Mucosa of gallbladder (tissue), 1 donor: Measurements from ENCODE around the gene PTPRN2. TPM values are rescaled to one million over a fixed set of nuclear protein-coding genes. Genes with fewer than 3 reads are reported as not detected.

ENCODE experiments used
- DNase-seq: peaks from one replicate; pipeline ENCODE4 v3.0.0-alpha.2; 2020; ENCODE audit warnings: low spot score
- total RNA-seq: library from RNA; stranded (reverse); gene quantifications from one replicate; pipeline ENCODE4 v1.2.1, GENCODE V29; 2021
- donor health status: DM: no; HTN: no; CAD: no.

The PTPRN2 gene
- total RNA-seq, 1 donor from 2014 or later = 11.9 TPM

GRCh38 chr7:158001003-158001402, 586.6 kb downstream of the PTPRN2 start:
- no peak for DNase-seq

- DNase-seq = no peak
These were observed 587.5 kb downstream of the PTPRN2 start for GRCh38 chr7:158000160-158000559.

- no peak for DNase-seq
These were observed 588.6 kb downstream of the PTPRN2 start for GRCh38 chr7:157998884-157999552.

- no peak for DNase-seq
These were observed 590.2 kb downstream of the PTPRN2 start for GRCh38 chr7:157997471-157997870.

GRCh38 chr7:157997080-157997440, 590.6 kb downstream of the PTPRN2 start:
- DNase-seq = no peak

GRCh38 chr7:157996359-157997079, 591.1 kb downstream of the PTPRN2 start:
- DNase-seq = no peak

GRCh38 chr7:157995815-157996214, 591.8 kb downstream of the PTPRN2 start:
- no peak for DNase-seq

GRCh38 chr7:157994319-157994718, 593.3 kb downstream of the PTPRN2 start:
- DNase-seq = no peak

- no peak for DNase-seq
These were observed 594.1 kb downstream of the PTPRN2 start for GRCh38 chr7:157993406-157994105.

- no peak for DNase-seq
These were observed 595.0 kb downstream of the PTPRN2 start for GRCh38 chr7:157992511-157993160.

GRCh38 chr7:157991761-157992160, 595.9 kb downstream of the PTPRN2 start:
- no peak for DNase-seq

GRCh38 chr7:157991351-157991750, 596.3 kb downstream of the PTPRN2 start:
- no peak for DNase-seq

- DNase-seq = no peak
These were observed 596.8 kb downstream of the PTPRN2 start for GRCh38 chr7:157990881-157991250.

- DNase-seq = no peak
These were observed 597.3 kb downstream of the PTPRN2 start for GRCh38 chr7:157990226-157990880.

GRCh38 chr7:157989589-157989988, 598.0 kb downstream of the PTPRN2 start:
- no peak for DNase-seq

GRCh38 chr7:157987906-157988305, 599.7 kb downstream of the PTPRN2 start:
- DNase-seq = no peak

- no peak for DNase-seq
These were observed 601.6 kb downstream of the PTPRN2 start for GRCh38 chr7:157986051-157986450.

- no peak for DNase-seq
These were observed 602.0 kb downstream of the PTPRN2 start for GRCh38 chr7:157985636-157986035.

GRCh38 chr7:157984423-157985163, 603.0 kb downstream of the PTPRN2 start:
- no peak for DNase-seq

GRCh38 chr7:157983502-157984422, 603.9 kb downstream of the PTPRN2 start:
- DNase-seq = no peak
